ENCODE measurements around the gene CNTNAP5.

Gene CNTNAP5

GRCh38 chr2:124025171-124025580 lies at the start of gene CNTNAP5:
Gene CNTNAP5 (plus strand): TSS chr2:124025287. CDS start chr2:124025651, 364 bp downstream.
- peak; percentile 79 for DNase-seq

DNA sequence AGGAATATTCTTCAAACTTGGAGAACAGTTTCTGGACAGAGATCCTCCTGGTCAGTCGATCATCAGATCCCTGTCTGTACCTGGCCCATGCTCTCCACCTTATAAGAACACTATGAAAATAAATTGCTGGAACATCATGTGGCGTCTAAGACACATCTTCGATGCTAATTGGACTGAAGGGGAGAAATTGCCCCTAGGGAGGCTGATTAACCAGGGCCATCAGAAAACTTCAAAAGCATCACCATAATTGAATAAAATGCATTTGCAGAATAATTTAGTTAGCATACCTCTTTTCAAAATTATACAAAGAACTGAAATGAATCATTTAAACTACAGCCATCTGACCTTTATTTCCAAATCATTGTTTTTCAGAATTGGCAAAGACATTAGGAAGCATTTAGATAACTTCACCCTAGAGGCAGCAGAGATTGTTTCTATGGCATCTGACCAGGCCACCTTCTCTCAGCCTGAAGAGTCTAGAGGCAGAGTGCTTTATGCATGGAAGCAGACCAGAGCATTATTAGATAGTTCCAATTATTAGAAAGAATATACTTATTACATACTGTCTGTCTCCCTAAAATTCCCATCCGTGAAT lies 48.9 kb upstream of the CNTNAP5 start:
- no peak for DNase-seq

- DNase-seq = peak; percentile 5
These were observed 31.3 kb upstream of the CNTNAP5 start for GRCh38 chr2:123993728-123994323.

GRCh38 chr2:123999681-124000080 lies 25.4 kb upstream of the CNTNAP5 start:
- no peak for DNase-seq

GRCh38 chr2:124001696-124002430 lies 23.2 kb upstream of the CNTNAP5 start:
- DNase-seq = peak; percentile 71

DNA sequence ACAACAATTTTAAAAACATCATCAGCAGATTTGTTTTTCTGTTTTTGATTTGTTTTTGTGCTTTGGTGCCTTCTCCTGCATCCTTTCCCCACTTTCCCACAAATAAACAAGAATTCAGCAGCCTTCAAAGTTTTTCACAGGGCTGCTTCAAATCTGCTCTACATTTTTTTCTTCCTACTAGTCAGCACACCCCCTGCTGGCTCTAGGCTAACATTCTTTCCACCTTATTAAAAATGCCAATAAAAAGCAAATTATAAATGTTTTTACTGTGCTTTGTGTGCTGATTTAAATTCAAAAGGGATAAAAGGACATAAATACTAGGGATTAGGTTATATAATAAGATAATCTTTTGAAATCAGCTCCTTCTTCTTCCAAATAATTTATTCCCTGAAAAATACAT lies 6.2 kb upstream of the CNTNAP5 start:
- no peak for DNase-seq

- peak; percentile 53 for DNase-seq
These were observed 421 bp upstream of the CNTNAP5 start for GRCh38 chr2:124024561-124025170.

DNA sequence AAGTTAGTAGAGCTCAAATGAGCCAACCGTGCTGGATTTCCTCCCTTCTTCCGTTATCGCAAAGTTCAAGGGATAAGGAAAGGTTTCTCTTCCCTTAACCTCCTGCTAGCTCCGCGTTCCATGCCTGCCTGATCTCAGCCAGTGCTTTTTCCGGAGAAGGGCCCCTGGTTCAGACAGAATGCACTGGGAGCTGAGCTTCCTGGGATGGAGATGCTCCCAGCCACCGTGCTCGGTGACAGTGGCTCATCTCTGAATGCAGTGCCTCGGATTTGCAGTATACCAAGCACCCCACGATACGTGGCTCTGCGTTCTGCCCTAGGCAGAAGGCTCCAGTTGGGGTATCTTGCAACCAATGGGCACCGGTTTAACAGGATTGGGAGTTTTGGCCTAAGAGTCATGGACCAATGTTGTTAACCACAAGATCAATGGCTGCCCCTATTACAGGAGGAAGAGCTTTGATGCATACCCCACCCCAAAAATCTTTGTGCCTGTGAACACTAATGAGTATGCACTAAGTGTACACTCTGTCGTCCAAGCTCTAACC lies 876 bp downstream of the CNTNAP5 start:
- no peak for DNase-seq

- no peak for DNase-seq
These were observed 1.4 kb downstream of the CNTNAP5 start for GRCh38 chr2:124026503-124026902.

- DNase-seq = peak; percentile 86
These were observed 2.1 kb downstream of the CNTNAP5 start for GRCh38 chr2:124027182-124027581.

GRCh38 chr2:124032799-124033198 lies 7.7 kb downstream of the CNTNAP5 start:
- DNase-seq = no peak

GRCh38 chr2:124034265-124034664 lies 9.2 kb downstream of the CNTNAP5 start:
- DNase-seq = peak; percentile 35

- no peak for DNase-seq
These were observed 9.9 kb downstream of the CNTNAP5 start for GRCh38 chr2:124035001-124035400.

DNA sequence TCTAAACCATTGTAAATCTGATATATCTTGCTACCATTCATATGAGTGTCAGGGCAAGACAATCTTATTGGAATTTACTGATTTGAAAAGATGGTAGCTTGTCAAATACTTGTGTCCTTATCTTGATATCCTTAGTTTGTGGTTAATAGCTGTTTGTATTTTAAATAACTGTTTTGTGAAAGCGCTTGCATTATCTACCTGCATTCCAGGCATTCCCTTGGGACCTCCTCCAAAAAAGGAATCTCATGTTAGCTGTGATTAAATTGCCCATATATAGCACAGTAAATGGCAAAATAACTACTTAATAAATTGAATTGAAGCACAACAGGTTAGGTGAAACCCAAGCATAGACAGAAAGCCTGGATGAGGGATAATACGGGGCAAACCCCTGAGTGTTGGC lies 13.9 kb downstream of the CNTNAP5 start:
- no peak for DNase-seq

DNA sequence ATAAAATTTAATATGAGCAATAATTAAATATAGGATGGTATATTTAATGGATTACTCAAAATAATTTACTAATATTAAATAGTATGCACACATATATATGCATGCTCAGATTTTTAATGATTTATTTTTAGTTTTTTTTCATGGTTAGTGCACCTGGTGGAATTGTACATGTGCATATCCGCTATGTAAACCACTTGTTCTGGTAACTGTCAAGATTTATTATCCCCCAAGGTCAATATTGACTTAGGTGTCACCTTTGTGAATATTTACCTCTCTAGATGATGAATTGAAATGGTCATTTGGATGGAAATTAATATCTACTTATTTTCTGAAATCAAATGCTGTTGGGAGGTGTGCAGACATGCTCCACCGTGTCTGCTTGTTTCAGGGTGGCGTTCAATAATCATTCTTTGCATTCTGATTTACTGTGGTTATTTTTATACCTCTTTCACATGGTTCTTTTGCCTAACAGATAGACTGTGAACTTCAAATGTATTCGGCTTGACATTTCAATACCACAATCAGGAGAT lies 14.7 kb downstream of the CNTNAP5 start:
- no peak for DNase-seq

GRCh38 chr2:124045894-124046293 lies 20.8 kb downstream of the CNTNAP5 start:
- no peak for DNase-seq

GRCh38 chr2:124046332-124046731 lies 21.2 kb downstream of the CNTNAP5 start:
- no peak for DNase-seq

GRCh38 chr2:124048102-124048501 lies 23.0 kb downstream of the CNTNAP5 start:
- no peak for DNase-seq

GRCh38 chr2:124048664-124049063 lies 23.6 kb downstream of the CNTNAP5 start:
- no peak for DNase-seq

GRCh38 chr2:124049136-124049535 lies 24.0 kb downstream of the CNTNAP5 start:
- no peak for DNase-seq

- DNase-seq = no peak
These were observed 25.9 kb downstream of the CNTNAP5 start for GRCh38 chr2:124050833-124051497.

GRCh38 chr2:124053796-124054195 lies 28.7 kb downstream of the CNTNAP5 start:
- DNase-seq = no peak

GRCh38 chr2:124063596-124063995 lies 38.5 kb downstream of the CNTNAP5 start:
- no peak for DNase-seq
